Stimulated activated CD4-positive, alpha-beta T cell treated with anti-CD3 and anti-CD28 coated beads, TNF-alpha, amount 100 ng/mL, for 4 hours (primary cell): ENCODE measurements around the gene DISP1.
"Not testable (repeated sequence)": the region's sequence is repeated elsewhere in the genome, so short reads cannot be mapped to it uniquely, and the experiment has no call there.

Source experiments
- DNase-seq, 3 experiments: peaks; one replicate each; pipeline ENCODE4 v3.0.0-alpha.2; 2020; ENCODE audit warnings: low read depth in 3 of 3

The DISP1 gene

GRCh38 chr1:222798116-222798515 lies 16.7 kb upstream of the DISP1 start:
- no peak for DNase-seq

- DNase-seq, result no peak
Measured at GRCh38 chr1:222798975-222799374, 15.9 kb upstream of the DISP1 start.

GRCh38 chr1:222801067-222801466 lies 13.8 kb upstream of the DISP1 start:
- DNase-seq, result no peak

- no peak for DNase-seq
Measured at GRCh38 chr1:222811671-222812070, 3.2 kb upstream of the DISP1 start.

GRCh38 chr1:222813866-222814535 lies 838 bp upstream of the DISP1 start:
- DNase-seq, result no peak

- DNase-seq, result no peak
Measured at GRCh38 chr1:222815440-222815765, 564 bp downstream of the DISP1 start.

- DNase-seq, result no peak
Measured at GRCh38 chr1:222817529-222817928, 2.7 kb downstream of the DISP1 start.

- no peak for DNase-seq
Measured at GRCh38 chr1:222818171-222818570, 3.3 kb downstream of the DISP1 start.

GRCh38 chr1:222820171-222820712 lies 5.4 kb downstream of the DISP1 start:
- no peak for DNase-seq

GRCh38 chr1:222821239-222821638 lies 6.4 kb downstream of the DISP1 start:
- no peak for DNase-seq

- DNase-seq, result no peak
Measured at GRCh38 chr1:222823695-222824094, 8.9 kb downstream of the DISP1 start.

- DNase-seq, result no peak
Measured at GRCh38 chr1:222824641-222825040, 9.8 kb downstream of the DISP1 start.

- no peak for DNase-seq
Measured at GRCh38 chr1:222828939-222829338, 14.1 kb downstream of the DISP1 start.

- no peak for DNase-seq
Measured at GRCh38 chr1:222829868-222830267, 15.0 kb downstream of the DISP1 start.

- no peak for DNase-seq
Measured at GRCh38 chr1:222833356-222833876, 18.6 kb downstream of the DISP1 start.

GRCh38 chr1:222843469-222844410 lies 28.9 kb downstream of the DISP1 start:
- DNase-seq, result no peak

- no peak for DNase-seq
Measured at GRCh38 chr1:222844411-222844779, 29.6 kb downstream of the DISP1 start.

GRCh38 chr1:222845763-222846162 lies 30.9 kb downstream of the DISP1 start:
- no peak for DNase-seq

- not testable (repeated sequence) for DNase-seq
Measured at GRCh38 chr1:222850550-222850949, 35.7 kb downstream of the DISP1 start.

GRCh38 chr1:222852326-222852725 lies 37.5 kb downstream of the DISP1 start:
- DNase-seq, result no peak

- DNase-seq, result no peak
Measured at GRCh38 chr1:222861062-222861461, 46.2 kb downstream of the DISP1 start.
